Esophagus squamous epithelium (tissue), 4 donors: Measurements from ENCODE around the gene NIN.

Experiments used
- POLR2A ChIP-seq, 4 donors: fragments of 450-650 bp; IDR thresholded peaks; one replicate each; pipeline ENCODE4 v1.6.1; 2017; ENCODE audit warnings: antibody characterized with exemption in 4 of 4, mild to moderate bottlenecking in 4 of 4, moderate library complexity in 3 of 4
- TF ChIP-seq, protein P1 (sequence below), 6 experiments: fragments of 450-650 bp in 4 of 6; fragments of 200-600 bp in 2 of 6; sonication (generic) in 2 of 6; IDR thresholded peaks; one replicate each; pipeline ENCODE4 v1.5.1; 2016 to 2019; ENCODE audit warnings: antibody characterized with exemption in 6 of 6, mild to moderate bottlenecking in 4 of 6, moderate library complexity in 4 of 6

DNA sequence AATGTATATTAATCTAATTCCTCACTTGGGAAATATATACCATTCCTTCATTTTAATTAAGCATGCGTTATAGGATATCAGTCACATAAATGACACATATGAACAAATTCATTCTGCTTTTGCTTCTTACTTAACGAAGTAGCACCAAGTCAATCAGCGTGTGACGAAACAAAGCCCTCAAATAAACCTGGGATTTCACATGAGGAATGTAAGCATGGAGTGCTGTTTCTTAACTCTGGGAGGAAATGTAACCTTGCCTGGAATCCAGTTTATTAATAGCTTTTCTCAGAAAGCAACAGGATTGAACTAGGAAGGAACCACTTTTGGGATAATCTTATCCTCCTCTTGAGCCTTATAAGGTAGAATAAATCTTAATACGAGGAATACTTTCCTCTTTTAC, 72.0 kb downstream of the NIN start:
- TF ChIP-seq, protein P1, sequence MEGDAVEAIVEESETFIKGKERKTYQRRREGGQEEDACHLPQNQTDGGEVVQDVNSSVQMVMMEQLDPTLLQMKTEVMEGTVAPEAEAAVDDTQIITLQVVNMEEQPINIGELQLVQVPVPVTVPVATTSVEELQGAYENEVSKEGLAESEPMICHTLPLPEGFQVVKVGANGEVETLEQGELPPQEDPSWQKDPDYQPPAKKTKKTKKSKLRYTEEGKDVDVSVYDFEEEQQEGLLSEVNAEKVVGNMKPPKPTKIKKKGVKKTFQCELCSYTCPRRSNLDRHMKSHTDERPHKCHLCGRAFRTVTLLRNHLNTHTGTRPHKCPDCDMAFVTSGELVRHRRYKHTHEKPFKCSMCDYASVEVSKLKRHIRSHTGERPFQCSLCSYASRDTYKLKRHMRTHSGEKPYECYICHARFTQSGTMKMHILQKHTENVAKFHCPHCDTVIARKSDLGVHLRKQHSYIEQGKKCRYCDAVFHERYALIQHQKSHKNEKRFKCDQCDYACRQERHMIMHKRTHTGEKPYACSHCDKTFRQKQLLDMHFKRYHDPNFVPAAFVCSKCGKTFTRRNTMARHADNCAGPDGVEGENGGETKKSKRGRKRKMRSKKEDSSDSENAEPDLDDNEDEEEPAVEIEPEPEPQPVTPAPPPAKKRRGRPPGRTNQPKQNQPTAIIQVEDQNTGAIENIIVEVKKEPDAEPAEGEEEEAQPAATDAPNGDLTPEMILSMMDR (IDR thresholded peaks at IDR 0.05), result no peak
- TF ChIP-seq POLR2A (IDR thresholded peaks at IDR 0.05), result no peak
